Left lung (tissue), 10 donors: ENCODE results near the gene TRMT10B. TPM values are rescaled to one million over a fixed set of nuclear protein-coding genes. Genes with fewer than 3 reads are reported as not detected.
A peak's percentile ranks its signal among the peaks of the same experiment; 100 is the strongest.

Source experiments
- ATAC-seq: fragments of 200-7000 bp; cut with Tn5 transposase; one replicate; pipeline ENCODE4 v1.9.1; 2020; ENCODE audit warnings: moderate library complexity
- DNase-seq, 4 donors: peaks; one replicate each; pipeline ENCODE4 v3.0.0-alpha.2; 2013 to 2020
- H3K27ac ChIP-seq, 2 donors: fragments of 200-600 bp; sonication (generic) in 1 of 2; one replicate each; pipeline versions ENCODE4 v1.5.0 to v1.8.0; 2020 to 2021
- H3K27me3 ChIP-seq, 2 donors: fragments of 200-600 bp; sonication (generic) in 1 of 2; one replicate each; pipeline versions ENCODE4 v1.5.0 to v1.8.0; 2020 to 2021
- H3K36me3 ChIP-seq, 2 donors: fragments of 200-600 bp; sonication (generic) in 1 of 2; one replicate each; pipeline versions ENCODE4 v1.5.0 to v1.8.0; 2020 to 2021
- H3K4me1 ChIP-seq, 2 donors: fragments of 200-600 bp; one replicate each; pipeline ENCODE4 v1.8.0; 2021
- H3K4me3 ChIP-seq, 2 donors: fragments of 200-600 bp; sonication (generic) in 1 of 2; one replicate each; pipeline versions ENCODE4 v1.5.0 to v1.8.0; 2020 to 2021; ENCODE audit warnings: mild to moderate bottlenecking in 1 of 2
- H3K9me3 ChIP-seq, 2 donors: fragments of 200-600 bp; sonication (generic) in 1 of 2; one replicate each; pipeline versions ENCODE4 v1.5.0 to v1.8.0; 2020 to 2021
- CTCF ChIP-seq, 2 donors: fragments of 200-600 bp; sonication (generic) in 1 of 2; IDR thresholded peaks; one replicate each; pipeline versions ENCODE4 v1.5.0 to v1.8.0; 2021; ENCODE audit warnings: antibody characterized with exemption in 2 of 2
- intact Hi-C, 2 donors: fragments of 100-400 bp; cut with DNase I; formaldehyde crosslinking; loops; one replicate each; pipeline versions ENCODE4 v1.11.2 to v1.14.2; 2022
- polyA plus RNA-seq, 6 donors: library from polyadenylated mRNA; unstranded; fragments of 120-200 nt; gene quantifications; one replicate each; pipeline ENCODE4 v1.2.1, GENCODE V29; 2013; ENCODE audit not compliant: insufficient read length in 6 of 6
- total RNA-seq, 2 donors: library from RNA; stranded (reverse); fragmentation: NEBNext Ultra II Directional; extraction: Animal tissue kit (Norgen Biotek cat#: 25700); gene quantifications; one replicate each; pipeline ENCODE4 v1.2.1, GENCODE V29; 2021
- donor health status: DM: no; HTN: yes; CAD: no.
- donor health status: DM: no; HTN: no; CAD: no.

TRMT10B gene
- total and polyA plus RNA-seq, 8 donors, result 5.8 to 32.2 (median 26.2) TPM

GRCh38 chr9:37775216-37775919, 21.8 kb downstream of the TRMT10B start:
- DNase-seq (no peak), ATAC-seq (no peak)
- Histone ChIP-seq H3K4me3 (no peak overlapping the region), H3K36me3 (peaks cover 0 to 92% of the 10 kb centered on the region in 2 donors), H3K27me3 (no peaks in the 10 kb centered on the region), H3K9me3 (no peaks in the 10 kb centered on the region), H3K4me1 (no peaks in the 10 kb centered on the region), H3K27ac (no peak overlapping the region)
- no peak for TF ChIP-seq CTCF (IDR thresholded peaks at IDR 0.05)
- intact Hi-C loops, result no loop called here

DNA sequence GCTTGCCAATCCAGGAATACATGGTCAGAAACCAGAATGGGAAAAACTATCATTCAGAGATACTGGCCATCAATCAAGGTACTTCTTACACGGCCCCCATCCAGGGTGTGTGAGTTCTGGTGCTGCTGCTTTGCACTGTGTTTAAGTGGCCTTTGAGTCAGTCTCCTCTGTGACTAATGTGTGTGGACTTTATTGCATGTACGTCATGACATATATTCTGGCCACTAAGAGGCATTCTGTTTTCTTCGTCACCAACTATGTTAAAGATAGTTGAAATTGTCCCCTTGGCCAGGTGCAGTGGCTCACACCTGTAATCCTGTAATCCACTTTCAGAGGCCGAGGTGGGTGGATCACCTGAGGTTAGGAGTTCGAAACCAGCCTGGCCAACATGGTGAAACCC, 22.7 kb downstream of the TRMT10B start:
- Histone ChIP-seq H3K27ac (no peak overlapping the region), H3K4me1 (no peaks in the 10 kb centered on the region), H3K4me3 (no peak overlapping the region), H3K9me3 (no peaks in the 10 kb centered on the region), H3K27me3 (no peaks in the 10 kb centered on the region), H3K36me3 (peaks cover 0 to 93% of the 10 kb centered on the region in 2 donors)
- no peak for DNase-seq
- no peak for TF ChIP-seq CTCF (IDR thresholded peaks at IDR 0.05)
- intact Hi-C loops, result no loop called here
- no peak for ATAC-seq

GRCh38 chr9:37778534-37778933, 24.9 kb downstream of the TRMT10B start:
- intact Hi-C loops, result no loop called here
- H3K27ac ChIP-seq, result no peak overlapping the region
- no peaks in the 10 kb centered on the region for H3K9me3 ChIP-seq
- no peak for ATAC-seq
- peaks cover under 1 to 20% of the 10 kb centered on the region in 2 donors for H3K4me1 ChIP-seq
- no peaks in the 10 kb centered on the region for H3K27me3 ChIP-seq
- H3K36me3 ChIP-seq, result peaks cover 0 to 93% of the 10 kb centered on the region in 2 donors
- no peak for TF ChIP-seq CTCF (IDR thresholded peaks at IDR 0.05)
- H3K4me3 ChIP-seq, result no peak overlapping the region
- no peak for DNase-seq

DNA sequence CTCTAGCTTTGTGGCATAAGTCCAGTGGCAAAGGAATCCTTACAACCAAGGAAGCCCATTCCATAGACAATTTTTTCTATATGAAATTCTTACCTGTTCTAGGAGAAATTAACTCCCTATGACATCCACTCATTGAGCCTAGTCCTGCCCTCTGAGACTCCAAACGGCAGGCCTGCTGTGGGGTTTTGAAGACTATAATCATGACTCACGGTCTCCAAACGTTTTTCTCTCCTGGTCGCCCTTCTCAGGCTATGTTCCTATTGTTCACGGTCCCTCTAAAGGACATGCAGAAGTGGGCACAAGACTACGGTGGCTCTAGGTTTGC, 30.6 kb downstream of the TRMT10B start:
- peaks cover 0 to 13% of the 10 kb centered on the region in 2 donors for H3K27me3 ChIP-seq
- peaks cover 5 to 35% of the 10 kb centered on the region in 2 donors for H3K4me1 ChIP-seq
- TF ChIP-seq CTCF (IDR thresholded peaks at IDR 0.05), result no peak
- DNase-seq (no peak), ATAC-seq (no peak)
- intact Hi-C loops, result no loop called here
- H3K4me3 ChIP-seq, result peak overlapping the region; percentile 89 to 91
- peaks cover 0 to 42% of the 10 kb centered on the region in 2 donors for H3K36me3 ChIP-seq
- H3K9me3 ChIP-seq, result no peaks in the 10 kb centered on the region
- peak overlapping the region; percentile 57 to 92 for H3K27ac ChIP-seq

- ATAC-seq, result peak; percentile 97
- peak in 1 of 2 donors; percentile 12 for TF ChIP-seq CTCF (IDR thresholded peaks at IDR 0.05)
- intact Hi-C loops, result no loop called here
These were observed 31.2 kb downstream of the TRMT10B start, which contains the start of gene EXOSC3 for GRCh38 chr9:37784616-37785483. TSS of gene EXOSC3 (minus strand) at chr9:37785064. CDS start at chr9:37785044, 20 bp downstream.

More at GRCh38 chr9:37784616-37785483, 31.2 kb downstream of the TRMT10B start, which contains the start of gene EXOSC3:
- Histone ChIP-seq H3K27ac (peak within 1 kb of the TSS; percentile 57 to 92), H3K36me3 (peaks cover 0 to 36% of the 10 kb centered on the region in 2 donors), H3K9me3 (no peaks in the 10 kb centered on the region), H3K4me1 (peaks cover 5 to 35% of the 10 kb centered on the region in 2 donors), H3K27me3 (peaks cover 0 to 13% of the 10 kb centered on the region in 2 donors), H3K4me3 (peak within 1 kb of the TSS; percentile 89 to 91)
- DNase-seq, result peak; percentile 87 to 96 (median 92)
